Endothelial cell (in vitro differentiated cells): ENCODE measurements around the gene XAF1. TPM values are rescaled to one million over a fixed set of nuclear protein-coding genes. Genes with fewer than 3 reads are reported as not detected.

Experiments
- DNase-seq: peaks from one replicate; pipeline ENCODE4 v3.0.0; 2021; ENCODE audit warnings: low spot score
- H3K27ac Mint-ChIP-seq: one replicate; pipeline ENCODE4 v1.8.0; 2021; ENCODE audit warnings: mixed read lengths, inconsistent platforms; ENCODE audit not compliant: unreplicated experiment
- H3K27me3 Mint-ChIP-seq: one replicate; pipeline ENCODE4 v1.8.0; 2021; ENCODE audit warnings: mild to moderate bottlenecking, moderate library complexity, mixed read lengths, inconsistent platforms; ENCODE audit not compliant: unreplicated experiment
- H3K36me3 Mint-ChIP-seq: one replicate; pipeline ENCODE4 v1.8.0; 2021; ENCODE audit warnings: mild to moderate bottlenecking, low read depth, mixed read lengths, inconsistent platforms; ENCODE audit not compliant: unreplicated experiment
- H3K4me1 Mint-ChIP-seq: one replicate; pipeline ENCODE4 v1.8.0; 2021; ENCODE audit warnings: mild to moderate bottlenecking, mixed read lengths, inconsistent platforms; ENCODE audit not compliant: unreplicated experiment
- H3K4me3 Mint-ChIP-seq: one replicate; pipeline ENCODE4 v1.8.0; 2021; ENCODE audit warnings: mild to moderate bottlenecking, mixed read lengths, inconsistent platforms; ENCODE audit not compliant: unreplicated experiment
- H3K9me3 Mint-ChIP-seq: one replicate; pipeline ENCODE4 v1.8.0; 2021; ENCODE audit warnings: mixed read lengths, inconsistent platforms; ENCODE audit not compliant: unreplicated experiment
- CTCF ChIP-seq: fragments of 200-600 bp; sonication (generic); IDR thresholded peaks from one replicate; pipeline ENCODE4 v1.5.0; 2021; ENCODE audit warnings: antibody characterized with exemption; ENCODE audit not compliant: unreplicated experiment
- total RNA-seq: library from RNA; stranded (reverse); fragmentation: NEBNext Ultra II Directional; extraction: Animal tissue kit (Norgen Biotek cat#: 25700); gene quantifications from one replicate; pipeline ENCODE4 v1.2.1, GENCODE V29; 2021; ENCODE audit not compliant: unreplicated experiment

Gene XAF1
- total RNA-seq, 1 donor from 2014 or later = 0.38 TPM

- H3K27ac Mint-ChIP-seq = no peak overlapping the region
- no peak for DNase-seq
- peaks cover 4% of the 10 kb centered on the region for H3K27me3 Mint-ChIP-seq
- H3K4me1 Mint-ChIP-seq = no peaks in the 10 kb centered on the region
- H3K36me3 Mint-ChIP-seq = no peaks in the 10 kb centered on the region
- no peaks in the 10 kb centered on the region for H3K9me3 Mint-ChIP-seq
- H3K4me3 Mint-ChIP-seq = no peak overlapping the region
- no peak for TF ChIP-seq CTCF
Measured at GRCh38 chr17:6818938-6819337, 63.1 kb downstream of the XAF1 start.

GRCh38 chr17:6823011-6823442, 67.2 kb downstream of the XAF1 start:
- TF ChIP-seq CTCF = no peak
- H3K4me1 Mint-ChIP-seq = no peaks in the 10 kb centered on the region
- DNase-seq = no peak
- no peak overlapping the region for H3K4me3 Mint-ChIP-seq
- H3K9me3 Mint-ChIP-seq = no peaks in the 10 kb centered on the region
- peaks cover 1% of the 10 kb centered on the region for H3K27me3 Mint-ChIP-seq
- no peaks in the 10 kb centered on the region for H3K36me3 Mint-ChIP-seq
- peak overlapping the region; percentile 20 for H3K27ac Mint-ChIP-seq

Other genes starting within 250 kb of the XAF1 start
- gene PITPNM3, start 199.5 kb upstream of the XAF1 start, total RNA-seq = 0.72 TPM
- gene KIAA0753, start 115.3 kb upstream of the XAF1 start, total RNA-seq = 22.6 TPM
- 94.2 TPM for gene TXNDC17, start 115.0 kb upstream of the XAF1 start, total RNA-seq
- gene MED31, start 104.4 kb upstream of the XAF1 start, total RNA-seq = 18.3 TPM
- gene C17orf100, start 104.3 kb upstream of the XAF1 start, total RNA-seq = 3.8 TPM
- 1.3 TPM for gene SLC13A5, start 42.7 kb upstream of the XAF1 start, total RNA-seq
- gene FBXO39, start 20.2 kb downstream of the XAF1 start, total RNA-seq = not detected
- gene TEKT1, start 75.7 kb downstream of the XAF1 start, total RNA-seq = 1.2 TPM
- gene ALOX12, start 240.0 kb downstream of the XAF1 start, total RNA-seq = not detected